ENCODE data around the gene AP3D1.

AP3D1 gene

DNA sequence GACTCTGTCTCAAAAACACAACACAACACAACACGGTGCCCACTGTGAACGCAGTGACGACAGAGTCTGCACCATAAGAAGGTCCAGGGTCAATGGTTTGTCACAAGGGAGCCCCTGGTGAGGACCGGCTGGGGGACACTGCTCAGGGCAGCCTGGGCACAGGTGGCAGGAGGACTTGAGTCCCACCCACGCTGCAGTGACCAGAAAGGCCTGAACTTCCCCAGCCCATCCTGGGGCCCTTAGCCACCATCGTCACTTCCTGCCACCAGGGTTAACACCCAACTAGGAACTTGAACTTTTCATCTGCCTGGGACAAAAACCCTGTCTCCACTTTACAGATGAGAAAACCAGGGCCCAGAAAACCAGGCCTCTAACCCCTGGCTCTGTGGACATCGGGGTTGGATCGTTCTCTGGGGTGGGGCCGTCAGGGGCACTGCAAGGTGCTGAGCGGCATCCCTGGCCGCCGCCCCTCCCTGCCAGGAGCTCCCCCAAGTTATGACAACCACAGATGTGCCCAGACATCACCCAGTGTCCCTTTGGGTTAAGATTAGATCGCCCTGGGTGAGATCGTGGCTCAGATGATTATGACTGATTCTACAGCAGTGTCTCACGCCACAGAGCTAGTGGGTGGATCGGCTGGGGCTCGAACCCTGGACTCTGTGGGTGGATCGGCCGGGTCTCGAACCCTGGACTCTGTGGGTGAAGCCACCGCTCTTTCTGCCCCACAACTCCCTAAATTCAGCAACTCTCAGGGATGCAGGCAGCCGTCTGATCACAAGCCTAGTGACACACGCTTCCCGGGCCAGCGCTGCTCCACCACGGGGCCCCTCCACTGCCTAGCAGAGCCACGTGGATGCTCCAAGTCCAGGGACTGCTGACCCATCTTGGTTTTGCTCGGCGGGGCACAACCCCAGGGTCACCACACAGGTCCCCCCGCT lies 69.2 kb downstream of the AP3D1 start:
- Mint-ChIP-seq H3K4me3 (no peak overlapping the region), H3K4me1 (no peaks in the 10 kb centered on the region), H3K27me3 (ENCODE audit: low read depth) (no peaks in the 10 kb centered on the region), H3K9me3 (no peaks in the 10 kb centered on the region), H3K27ac (no peak overlapping the region), H3K36me3 (ENCODE audit: low read depth) (peaks cover 20% of the 10 kb centered on the region)
- TF ChIP-seq, protein P1, sequence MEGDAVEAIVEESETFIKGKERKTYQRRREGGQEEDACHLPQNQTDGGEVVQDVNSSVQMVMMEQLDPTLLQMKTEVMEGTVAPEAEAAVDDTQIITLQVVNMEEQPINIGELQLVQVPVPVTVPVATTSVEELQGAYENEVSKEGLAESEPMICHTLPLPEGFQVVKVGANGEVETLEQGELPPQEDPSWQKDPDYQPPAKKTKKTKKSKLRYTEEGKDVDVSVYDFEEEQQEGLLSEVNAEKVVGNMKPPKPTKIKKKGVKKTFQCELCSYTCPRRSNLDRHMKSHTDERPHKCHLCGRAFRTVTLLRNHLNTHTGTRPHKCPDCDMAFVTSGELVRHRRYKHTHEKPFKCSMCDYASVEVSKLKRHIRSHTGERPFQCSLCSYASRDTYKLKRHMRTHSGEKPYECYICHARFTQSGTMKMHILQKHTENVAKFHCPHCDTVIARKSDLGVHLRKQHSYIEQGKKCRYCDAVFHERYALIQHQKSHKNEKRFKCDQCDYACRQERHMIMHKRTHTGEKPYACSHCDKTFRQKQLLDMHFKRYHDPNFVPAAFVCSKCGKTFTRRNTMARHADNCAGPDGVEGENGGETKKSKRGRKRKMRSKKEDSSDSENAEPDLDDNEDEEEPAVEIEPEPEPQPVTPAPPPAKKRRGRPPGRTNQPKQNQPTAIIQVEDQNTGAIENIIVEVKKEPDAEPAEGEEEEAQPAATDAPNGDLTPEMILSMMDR (IDR thresholded peaks at IDR 0.05; ENCODE audit: unreplicated experiment in 3 of 3): no peak

DNA sequence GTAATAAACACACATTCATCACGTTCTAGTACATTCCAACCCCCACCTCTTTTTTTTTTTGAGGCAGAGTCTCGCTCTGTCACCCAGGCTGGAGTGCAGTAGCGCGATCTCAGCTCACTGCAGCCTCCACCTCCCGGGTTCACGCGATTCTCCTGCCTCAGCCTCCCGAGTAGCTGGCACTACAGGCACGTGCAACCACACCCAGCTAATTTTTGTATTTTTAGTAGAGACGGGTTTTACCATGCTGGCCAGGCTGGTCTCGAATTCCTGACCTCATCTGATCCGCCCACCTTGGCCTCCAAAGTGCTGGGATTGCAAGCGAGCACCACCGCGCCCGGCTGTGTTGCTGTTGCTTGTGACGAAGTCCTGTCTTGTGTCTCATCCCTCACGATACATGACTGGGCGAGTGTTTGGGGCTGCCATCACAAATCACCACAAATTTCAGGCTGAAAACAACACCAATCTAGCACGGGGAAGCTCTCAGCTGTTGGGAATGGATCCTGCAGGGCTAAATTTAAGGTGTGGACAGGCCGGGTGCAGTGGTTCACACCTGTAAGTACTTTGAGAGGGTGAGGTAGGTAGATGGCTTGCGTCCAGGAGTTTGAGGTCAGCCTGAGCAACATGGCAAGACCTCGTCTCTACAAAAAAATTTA lies 70.9 kb downstream of the AP3D1 start:
- Mint-ChIP-seq H3K36me3 (ENCODE audit: low read depth) (peaks cover 30% of the 10 kb centered on the region), H3K4me1 (no peaks in the 10 kb centered on the region), H3K4me3 (no peak overlapping the region), H3K27me3 (ENCODE audit: low read depth) (no peaks in the 10 kb centered on the region), H3K27ac (no peak overlapping the region), H3K9me3 (no peaks in the 10 kb centered on the region)
- TF ChIP-seq, protein P1 (IDR thresholded peaks at IDR 0.05; ENCODE audit: unreplicated experiment in 3 of 3): no peak

DNA sequence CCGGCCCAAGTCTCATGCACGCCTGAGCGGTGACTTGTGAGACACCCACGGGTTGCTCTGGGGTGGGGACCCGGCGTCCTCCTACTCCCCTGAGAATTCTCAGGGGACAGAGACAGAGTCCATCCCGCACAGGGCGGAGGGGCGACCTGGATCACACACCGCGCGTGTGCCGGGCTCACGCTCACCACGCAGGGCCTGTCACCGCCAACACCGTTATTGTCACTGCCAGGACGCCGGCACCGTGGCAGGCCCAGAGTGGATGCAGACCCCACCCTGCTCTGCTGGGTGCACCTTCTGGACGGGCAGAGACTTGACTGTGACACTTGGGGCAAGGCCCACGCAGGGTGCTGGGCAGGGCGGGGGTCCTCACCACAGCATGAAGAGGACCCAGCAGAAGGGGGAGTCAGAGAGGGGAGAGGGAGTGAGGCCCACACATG lies 71.5 kb downstream of the AP3D1 start:
- H3K4me1 Mint-ChIP-seq: no peaks in the 10 kb centered on the region

DNA sequence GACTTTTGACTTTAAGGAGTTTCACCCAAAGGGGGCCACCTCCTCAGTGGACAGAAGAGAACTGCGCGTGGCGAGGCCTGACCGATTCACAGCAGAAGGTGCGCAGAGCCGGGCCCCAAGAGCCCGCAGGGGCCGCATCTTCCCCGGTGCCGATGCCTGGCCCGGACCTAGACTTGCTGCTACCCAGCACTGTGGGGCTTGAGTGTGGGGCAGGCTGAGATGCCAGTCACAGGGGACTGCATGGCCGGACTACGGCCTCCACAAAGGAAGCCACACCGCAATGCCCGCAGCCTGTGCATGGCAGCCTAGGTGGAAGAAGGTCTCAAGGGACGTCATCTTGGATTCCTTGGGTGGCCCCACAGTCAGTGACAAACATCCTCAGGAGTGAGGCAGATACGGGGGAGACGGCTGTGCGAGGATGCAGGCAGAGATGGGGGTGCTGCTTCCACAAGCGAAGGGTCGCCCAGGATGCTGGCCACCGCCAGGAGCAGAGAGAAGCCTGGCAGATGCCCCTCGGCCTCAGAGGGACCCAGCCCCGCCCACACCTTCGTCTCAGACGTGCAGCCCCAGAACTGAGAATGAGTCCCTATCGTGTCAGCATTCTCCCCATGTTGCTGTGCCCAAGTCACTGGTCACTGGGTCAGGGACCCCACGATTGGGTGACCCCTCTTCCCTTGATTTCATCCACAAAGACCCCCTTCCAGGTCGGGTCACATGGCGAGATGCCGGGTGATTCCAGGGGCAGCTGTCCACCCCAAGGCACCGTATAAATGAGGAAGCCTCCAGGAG lies 72.1 kb downstream of the AP3D1 start:
- H3K9me3 Mint-ChIP-seq: no peaks in the 10 kb centered on the region
- peaks cover 30% of the 10 kb centered on the region for H3K36me3 Mint-ChIP-seq (ENCODE audit: low read depth)
- no peak overlapping the region for H3K4me3 Mint-ChIP-seq
- TF ChIP-seq, protein P1 (IDR thresholded peaks at IDR 0.05; ENCODE audit: unreplicated experiment in 3 of 3): no peak
- H3K4me1 Mint-ChIP-seq: no peaks in the 10 kb centered on the region
- H3K27ac Mint-ChIP-seq: no peak overlapping the region
- no peaks in the 10 kb centered on the region for H3K27me3 Mint-ChIP-seq (ENCODE audit: low read depth)

More for the DNA sequence above, 71.5 kb downstream of the AP3D1 start:
- H3K27ac Mint-ChIP-seq: no peak overlapping the region
- H3K4me3 Mint-ChIP-seq: no peak overlapping the region
- H3K9me3 Mint-ChIP-seq: no peaks in the 10 kb centered on the region
- TF ChIP-seq, protein P1 (IDR thresholded peaks at IDR 0.05; ENCODE audit: unreplicated experiment in 3 of 3): no peak
- no peaks in the 10 kb centered on the region for H3K27me3 Mint-ChIP-seq (ENCODE audit: low read depth)
- peaks cover 28% of the 10 kb centered on the region for H3K36me3 Mint-ChIP-seq (ENCODE audit: low read depth)

DNA sequence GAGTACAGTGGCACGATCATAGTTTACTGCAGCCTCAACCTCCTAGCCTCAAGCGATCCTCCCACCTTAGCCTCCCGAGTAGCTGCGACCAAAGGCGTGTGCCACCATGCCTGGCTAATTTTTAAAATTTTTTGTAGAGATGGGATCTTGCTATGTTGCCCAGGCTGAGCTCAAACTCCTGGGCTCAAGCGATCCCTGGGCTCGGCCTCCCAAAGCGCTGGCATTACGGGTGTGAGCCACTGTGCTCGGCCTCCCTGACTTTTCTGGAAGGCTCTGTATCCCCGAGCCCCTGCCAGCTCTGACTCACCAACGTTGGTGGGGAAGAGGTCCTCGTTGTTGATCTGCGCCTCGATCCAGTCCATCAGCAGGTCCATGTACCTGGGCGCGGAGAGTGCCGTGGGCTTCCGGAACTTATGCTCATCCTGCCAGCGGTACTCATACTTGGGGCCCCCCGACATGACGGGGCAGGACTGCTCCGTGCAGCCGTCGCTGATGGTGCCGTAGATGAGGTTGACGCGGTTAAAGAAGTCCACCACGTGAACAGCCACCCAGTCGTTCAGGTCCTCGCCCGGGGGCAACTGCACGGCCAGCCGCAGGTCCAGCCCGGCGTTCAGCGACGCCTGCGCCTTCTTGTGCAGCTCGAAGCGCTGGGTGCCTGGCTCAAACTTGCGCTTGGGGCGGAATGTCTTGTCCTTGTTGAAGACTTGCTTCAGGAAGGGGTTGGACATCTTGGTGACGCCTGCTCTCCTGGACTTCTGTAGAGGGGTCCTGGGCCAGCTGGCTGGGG lies 73.3 kb downstream of the AP3D1 start:
- TF ChIP-seq, protein P1 (IDR thresholded peaks at IDR 0.05; ENCODE audit: unreplicated experiment in 3 of 3): no peak
- peaks cover 36% of the 10 kb centered on the region for H3K36me3 Mint-ChIP-seq (ENCODE audit: low read depth)
- no peak overlapping the region for H3K4me3 Mint-ChIP-seq
- H3K4me1 Mint-ChIP-seq: no peaks in the 10 kb centered on the region
- no peak overlapping the region for H3K27ac Mint-ChIP-seq
- H3K9me3 Mint-ChIP-seq: no peaks in the 10 kb centered on the region
- no peaks in the 10 kb centered on the region for H3K27me3 Mint-ChIP-seq (ENCODE audit: low read depth)

Measured in nephron (organoid).